Liver (tissue), 9 donors: ENCODE results near the gene TPCN1. TPM values are rescaled to one million over a fixed set of nuclear protein-coding genes. Genes with fewer than 3 reads are reported as not detected.

ENCODE experiments used
- DNase-seq: peaks from one replicate; pipeline ENCODE4 v3.0.0-alpha.2; 2017; ENCODE audit warnings: low spot score
- H3K27ac ChIP-seq, 2 donors: one replicate each; pipeline ENCODE4 v1.7.0; 2013; ENCODE audit warnings: inconsistent platforms in 2 of 2, low read length in 2 of 2, control low read depth in 1 of 2, low read depth in 1 of 2, mild to moderate bottlenecking in 1 of 2
- H3K27me3 ChIP-seq, 4 donors: one replicate each; pipeline versions ENCODE4 v1.6.1 to v1.7.0; 2013; ENCODE audit warnings: low read length in 3 of 4, inconsistent platforms in 1 of 4, mild to moderate bottlenecking in 1 of 4, moderate library complexity in 1 of 4; ENCODE audit not compliant: control insufficient read depth in 4 of 4, insufficient read depth in 4 of 4
- H3K36me3 ChIP-seq, 4 donors: one replicate each; pipeline versions ENCODE4 v1.6.1 to v1.7.0; 2013; ENCODE audit warnings: low read length in 3 of 4, mild to moderate bottlenecking in 3 of 4, low read depth in 1 of 4, moderate library complexity in 1 of 4; ENCODE audit not compliant: control insufficient read depth in 4 of 4, insufficient read depth in 3 of 4
- H3K4me1 ChIP-seq, 4 donors: one replicate each; pipeline versions ENCODE4 v1.6.1 to v1.7.0; 2013; ENCODE audit warnings: low read length in 3 of 4, mild to moderate bottlenecking in 3 of 4, moderate library complexity in 1 of 4; ENCODE audit not compliant: control insufficient read depth in 4 of 4, insufficient read depth in 4 of 4
- H3K4me3 ChIP-seq, 3 donors: one replicate each; pipeline versions ENCODE4 v1.6.1 to v1.7.0; 2013; ENCODE audit warnings: low read length in 3 of 3, control low read depth in 1 of 3, low read depth in 1 of 3, mild to moderate bottlenecking in 1 of 3
- H3K9ac ChIP-seq, 2 donors: one replicate each; pipeline ENCODE4 v1.7.0; 2013; ENCODE audit warnings: low read length in 2 of 2, mild to moderate bottlenecking in 2 of 2, moderate library complexity in 2 of 2, control low read depth in 1 of 2, low read depth in 1 of 2
- H3K9me3 ChIP-seq, 4 donors: one replicate each; pipeline versions ENCODE4 v1.6.1 to v1.7.0; 2013; ENCODE audit warnings: low read length in 3 of 4; ENCODE audit not compliant: control insufficient read depth in 4 of 4
- FOXA2 ChIP-seq: IDR thresholded peaks from 2 replicates; pipeline ENCODE4 v1.6.1; 2016; ENCODE audit warnings: antibody characterized with exemption
- GABPA ChIP-seq, 2 donors: IDR thresholded peaks in 1 of 2; conservative IDR thresholded peaks in 1 of 2; 2 replicates each; pipeline ENCODE4 v1.6.1; 2016; ENCODE audit warnings: antibody characterized with exemption in 2 of 2, mild to moderate bottlenecking in 1 of 2, moderate library complexity in 1 of 2
- HNF4A ChIP-seq, 2 donors: conservative IDR thresholded peaks; 2 replicates each; pipeline ENCODE4 v1.6.1; 2016; ENCODE audit warnings: antibody characterized with exemption in 2 of 2, mild to moderate bottlenecking in 2 of 2
- HNF4G ChIP-seq: IDR thresholded peaks from 2 replicates; pipeline ENCODE4 v1.6.1; 2016; ENCODE audit warnings: antibody characterized with exemption
- NR2F2 ChIP-seq: IDR thresholded peaks from 2 replicates; pipeline ENCODE4 v1.6.1; 2016; ENCODE audit warnings: antibody characterized with exemption
- RAD21 ChIP-seq, 2 donors: IDR thresholded peaks; 2 replicates each; pipeline ENCODE4 v1.6.1; 2016; ENCODE audit warnings: antibody characterized with exemption in 2 of 2, mild to moderate bottlenecking in 2 of 2
- SP1 ChIP-seq: IDR thresholded peaks from 2 replicates; pipeline ENCODE4 v1.6.1; 2018; ENCODE audit warnings: antibody characterized with exemption, mild to moderate bottlenecking
- TAF1 ChIP-seq: conservative IDR thresholded peaks from 2 replicates; pipeline ENCODE4 v1.6.1; 2016; ENCODE audit warnings: antibody characterized with exemption, mild to moderate bottlenecking
- YY1 ChIP-seq: IDR thresholded peaks from 2 replicates; pipeline ENCODE4 v1.6.1; 2016; ENCODE audit warnings: antibody characterized with exemption, mild to moderate bottlenecking
- WGBS: extraction: QIAGEN DNeasy Blood & Tissue Kit; methylation state at CpG from one replicate; pipeline ENCODE4 v1.1.7; 2013; 5-methylcytosine and 5-hydroxymethylcytosine counted together
- polyA plus RNA-seq, 2 donors: library from polyadenylated mRNA; stranded (reverse) in 1 of 2; unstranded in 1 of 2; fragments of 200-250 nt in 1 of 2; fragments of >200 nt in 1 of 2; fragmentation: Nextera tagmentation in 1 of 2; extraction: Ambion mirVana in 1 of 2; gene quantifications; one replicate each; pipeline versions ENCODE4 v1.2.1 to v1.2.3, GENCODE V29; 2013 to 2015
- total RNA-seq, 2 donors: library from RNA; depleted of rRNA; stranded (reverse); fragments of >200 nt; gene quantifications; one replicate each; pipeline ENCODE4 v1.2.3, GENCODE V29; 2014
- TF ChIP-seq, protein P1 (sequence below): fragments of 150-350 bp; IDR thresholded peaks from 2 replicates; pipeline ENCODE4 v1.5.1; 2017; ENCODE audit warnings: improper control_type of control experiment, low read depth, low read length; ENCODE audit not compliant: missing input control
- TF ChIP-seq, protein P2 (sequence below): IDR thresholded peaks from 2 replicates; pipeline ENCODE4 v1.6.1; 2016; ENCODE audit warnings: antibody characterized with exemption
- TF ChIP-seq, protein P3 (sequence below): IDR thresholded peaks from 2 replicates; pipeline ENCODE4 v1.6.1; 2016; ENCODE audit warnings: antibody characterized with exemption
- TF ChIP-seq, protein P4 (sequence below): IDR thresholded peaks from 2 replicates; pipeline ENCODE4 v1.6.1; 2016; ENCODE audit warnings: antibody characterized with exemption
- donor health status: healthy.
- donor health status: healthy.
- donor health status: healthy.
- donor health status: healthy.
- donor health status: healthy.

The TPCN1 gene
- total and polyA plus RNA-seq, 4 donors: 8.6 to 19.2 (median 13.7) TPM

DNA sequence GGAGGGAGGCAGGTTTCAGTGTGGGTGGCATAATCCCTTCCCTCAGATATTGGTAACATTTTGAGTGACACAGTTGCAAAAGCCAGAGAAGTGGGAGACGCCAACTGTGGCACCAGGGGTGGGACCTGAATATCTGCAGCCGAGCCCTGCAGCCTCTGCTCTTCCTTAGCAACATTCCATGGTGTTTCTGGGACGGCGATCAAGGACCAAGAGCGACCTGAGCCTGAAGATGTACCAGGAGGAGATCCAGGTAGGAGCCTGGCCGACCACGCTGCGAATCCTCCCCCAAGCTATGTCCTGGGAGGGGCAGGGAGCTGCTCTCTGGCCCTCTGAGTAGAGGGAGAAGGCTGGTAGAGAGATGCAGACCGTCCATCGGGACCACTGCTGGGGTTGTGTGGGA lies 71.8 kb downstream of the TPCN1 start (continued):
- TF ChIP-seq, protein P1, sequence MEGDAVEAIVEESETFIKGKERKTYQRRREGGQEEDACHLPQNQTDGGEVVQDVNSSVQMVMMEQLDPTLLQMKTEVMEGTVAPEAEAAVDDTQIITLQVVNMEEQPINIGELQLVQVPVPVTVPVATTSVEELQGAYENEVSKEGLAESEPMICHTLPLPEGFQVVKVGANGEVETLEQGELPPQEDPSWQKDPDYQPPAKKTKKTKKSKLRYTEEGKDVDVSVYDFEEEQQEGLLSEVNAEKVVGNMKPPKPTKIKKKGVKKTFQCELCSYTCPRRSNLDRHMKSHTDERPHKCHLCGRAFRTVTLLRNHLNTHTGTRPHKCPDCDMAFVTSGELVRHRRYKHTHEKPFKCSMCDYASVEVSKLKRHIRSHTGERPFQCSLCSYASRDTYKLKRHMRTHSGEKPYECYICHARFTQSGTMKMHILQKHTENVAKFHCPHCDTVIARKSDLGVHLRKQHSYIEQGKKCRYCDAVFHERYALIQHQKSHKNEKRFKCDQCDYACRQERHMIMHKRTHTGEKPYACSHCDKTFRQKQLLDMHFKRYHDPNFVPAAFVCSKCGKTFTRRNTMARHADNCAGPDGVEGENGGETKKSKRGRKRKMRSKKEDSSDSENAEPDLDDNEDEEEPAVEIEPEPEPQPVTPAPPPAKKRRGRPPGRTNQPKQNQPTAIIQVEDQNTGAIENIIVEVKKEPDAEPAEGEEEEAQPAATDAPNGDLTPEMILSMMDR: no peak
- TF ChIP-seq YY1 (no peak), TAF1 (no peak), SP1 (no peak), RAD21 (IDR thresholded peaks at IDR 0.05) (no peak)

DNA sequence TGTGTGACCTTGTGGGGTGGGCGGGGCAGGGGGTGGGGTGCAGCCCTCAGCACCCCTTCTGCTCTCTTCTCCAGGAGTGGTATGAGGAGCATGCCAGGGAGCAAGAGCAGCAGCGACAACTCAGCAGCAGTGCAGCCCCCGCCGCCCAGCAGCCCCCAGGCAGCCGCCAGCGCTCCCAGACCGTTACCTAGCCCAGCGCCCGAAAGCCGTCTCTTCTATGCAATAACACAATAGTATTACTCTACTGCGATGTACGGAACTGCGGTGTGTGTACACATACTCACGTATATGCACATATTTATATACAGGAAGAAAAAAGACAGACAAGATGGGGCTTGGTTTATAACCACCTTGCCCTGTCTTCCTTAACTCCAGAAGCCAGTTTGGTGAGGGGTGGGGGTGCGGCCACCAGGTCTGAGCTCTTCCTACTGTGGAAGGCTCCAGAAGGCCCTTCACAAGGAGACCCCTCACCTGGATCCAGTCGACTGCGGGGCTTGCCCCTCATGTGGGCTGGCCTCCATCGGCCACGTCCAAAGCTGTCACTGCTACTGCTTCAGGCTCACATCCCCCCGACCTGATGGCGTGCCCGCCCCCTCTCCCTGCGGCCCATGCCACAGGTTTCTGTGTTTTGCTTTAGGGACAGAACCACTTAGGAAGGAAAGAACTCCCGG lies 74.8 kb downstream of the TPCN1 start:
- Histone ChIP-seq H3K27me3 (no peaks in the 10 kb centered on the region), H3K9ac (no peak overlapping the region), H3K4me1 (peaks cover 9 to 27% (median 20%) of the 10 kb centered on the region in 4 donors), H3K4me3 (no peak overlapping the region), H3K9me3 (no peaks in the 10 kb centered on the region), H3K36me3 (peaks cover 16 to 46% (median 24%) of the 10 kb centered on the region in 4 donors), H3K27ac (no peak overlapping the region)
- 97% methylated on average over 24 of the region's 24 CpGs for whole genome bisulfite sequencing
- TF ChIP-seq, protein P2, sequence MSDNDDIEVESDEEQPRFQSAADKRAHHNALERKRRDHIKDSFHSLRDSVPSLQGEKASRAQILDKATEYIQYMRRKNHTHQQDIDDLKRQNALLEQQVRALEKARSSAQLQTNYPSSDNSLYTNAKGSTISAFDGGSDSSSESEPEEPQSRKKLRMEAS: no peak
- TF ChIP-seq, protein P3, sequence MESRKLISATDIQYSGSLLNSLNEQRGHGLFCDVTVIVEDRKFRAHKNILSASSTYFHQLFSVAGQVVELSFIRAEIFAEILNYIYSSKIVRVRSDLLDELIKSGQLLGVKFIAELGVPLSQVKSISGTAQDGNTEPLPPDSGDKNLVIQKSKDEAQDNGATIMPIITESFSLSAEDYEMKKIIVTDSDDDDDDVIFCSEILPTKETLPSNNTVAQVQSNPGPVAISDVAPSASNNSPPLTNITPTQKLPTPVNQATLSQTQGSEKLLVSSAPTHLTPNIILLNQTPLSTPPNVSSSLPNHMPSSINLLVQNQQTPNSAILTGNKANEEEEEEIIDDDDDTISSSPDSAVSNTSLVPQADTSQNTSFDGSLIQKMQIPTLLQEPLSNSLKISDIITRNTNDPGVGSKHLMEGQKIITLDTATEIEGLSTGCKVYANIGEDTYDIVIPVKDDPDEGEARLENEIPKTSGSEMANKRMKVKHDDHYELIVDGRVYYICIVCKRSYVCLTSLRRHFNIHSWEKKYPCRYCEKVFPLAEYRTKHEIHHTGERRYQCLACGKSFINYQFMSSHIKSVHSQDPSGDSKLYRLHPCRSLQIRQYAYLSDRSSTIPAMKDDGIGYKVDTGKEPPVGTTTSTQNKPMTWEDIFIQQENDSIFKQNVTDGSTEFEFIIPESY: no peak
- no peak for TF ChIP-seq RAD21 (IDR thresholded peaks at IDR 0.05)
- no peak for DNase-seq

DNA sequence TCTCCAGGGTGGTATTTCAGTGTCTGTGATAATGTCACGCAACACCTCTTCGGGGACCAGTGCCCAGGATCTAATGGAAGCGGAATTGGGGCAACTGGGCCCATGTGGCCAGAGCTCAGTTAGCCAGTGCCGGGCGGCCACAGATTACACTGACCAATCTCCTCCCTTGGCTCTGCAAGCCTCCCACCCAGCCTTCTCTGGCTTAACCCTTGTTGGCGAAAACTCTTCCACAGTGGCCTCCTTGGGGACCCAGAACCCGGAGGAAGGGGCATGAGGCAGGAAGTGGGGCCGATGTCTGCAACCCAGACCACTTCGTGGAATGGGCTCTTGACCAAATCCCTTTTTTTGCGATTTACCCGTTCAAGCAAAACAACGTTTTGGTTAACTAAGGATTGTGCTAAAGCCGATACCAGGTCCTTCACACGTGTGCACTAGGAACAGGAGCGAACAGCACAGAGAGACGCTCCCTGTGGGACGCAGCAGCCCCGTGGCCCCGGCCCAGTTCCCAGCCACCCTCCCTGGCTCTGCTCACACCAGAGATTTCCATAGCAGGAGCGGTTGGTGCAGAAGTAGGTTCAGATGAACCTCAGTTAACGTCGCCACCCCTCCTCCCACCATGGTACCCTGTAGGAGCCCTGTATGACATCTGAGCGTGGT lies 75.4 kb downstream of the TPCN1 start:
- no peaks in the 10 kb centered on the region for H3K9me3 ChIP-seq
- no peaks in the 10 kb centered on the region for H3K27me3 ChIP-seq
- whole genome bisulfite sequencing: 90% methylated on average over 23 of the region's 23 CpGs
- DNase-seq: no peak
- H3K36me3 ChIP-seq: peaks cover 13 to 39% (median 23%) of the 10 kb centered on the region in 4 donors
- no peak overlapping the region for H3K4me3 ChIP-seq
- no peak overlapping the region for H3K9ac ChIP-seq
- peak overlapping the region; percentile 28 to 68 for H3K27ac ChIP-seq
- H3K4me1 ChIP-seq: peaks cover 9 to 27% (median 20%) of the 10 kb centered on the region in 4 donors
- TF ChIP-seq, protein P2: no peak
- no peak for TF ChIP-seq HNF4A (conservative IDR thresholded peaks at IDR 0.05)

DNA sequence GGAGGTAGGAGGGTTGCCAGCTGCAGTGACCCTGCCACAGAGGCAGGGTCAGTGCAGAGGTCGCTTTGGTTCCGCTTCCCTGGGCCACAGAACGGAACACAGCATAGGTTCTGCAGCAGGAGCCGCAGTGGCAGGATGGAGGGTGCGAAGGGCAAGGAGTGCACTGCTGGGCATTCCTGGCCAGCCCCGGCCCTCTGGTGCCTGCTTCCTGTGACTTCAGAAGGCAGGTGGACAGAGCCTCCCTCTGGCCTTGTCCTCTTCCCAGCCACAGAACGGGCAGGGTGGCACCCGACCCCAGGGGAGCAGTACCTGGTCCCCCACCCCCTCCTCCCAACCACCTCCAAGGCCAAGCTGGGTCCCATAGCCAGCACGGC lies 75.9 kb downstream of the TPCN1 start:
- Histone ChIP-seq H3K9me3 (no peaks in the 10 kb centered on the region), H3K4me3 (no peak overlapping the region), H3K27ac (peak overlapping the region; percentile 68 to 69), H3K27me3 (no peaks in the 10 kb centered on the region), H3K36me3 (peaks cover 11 to 36% (median 18%) of the 10 kb centered on the region in 4 donors), H3K9ac (no peak overlapping the region), H3K4me1 (peaks cover 9 to 27% (median 20%) of the 10 kb centered on the region in 4 donors)
- 56% methylated on average over 9 of the region's 9 CpGs for WGBS
- DNase-seq: no peak
- TF ChIP-seq, protein P2: no peak
- TF ChIP-seq HNF4A (conservative IDR thresholded peaks at IDR 0.05) (peak; percentile 81 to 91), FOXA2 (no peak), GABPA (IDR thresholded peaks at IDR 0.05 in 1 of 2, conservative IDR thresholded peaks at IDR 0.05 in 1 of 2) (no peak), HNF4G (peak; percentile 56), NR2F2 (no peak), TAF1 (no peak), YY1 (peak; percentile 35), SP1 (peak; percentile 85)
- TF ChIP-seq, protein P4, sequence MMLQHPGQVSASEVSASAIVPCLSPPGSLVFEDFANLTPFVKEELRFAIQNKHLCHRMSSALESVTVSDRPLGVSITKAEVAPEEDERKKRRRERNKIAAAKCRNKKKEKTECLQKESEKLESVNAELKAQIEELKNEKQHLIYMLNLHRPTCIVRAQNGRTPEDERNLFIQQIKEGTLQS: no peak
- TF ChIP-seq, protein P1: no peak
- TF ChIP-seq, protein P3: no peak
